ENCODE measurements around the gene HELZ.
"Not testable (repeated sequence)": the region's sequence is repeated elsewhere in the genome, so short reads cannot be mapped to it uniquely, and the experiment has no call there.

HELZ gene

DNA sequence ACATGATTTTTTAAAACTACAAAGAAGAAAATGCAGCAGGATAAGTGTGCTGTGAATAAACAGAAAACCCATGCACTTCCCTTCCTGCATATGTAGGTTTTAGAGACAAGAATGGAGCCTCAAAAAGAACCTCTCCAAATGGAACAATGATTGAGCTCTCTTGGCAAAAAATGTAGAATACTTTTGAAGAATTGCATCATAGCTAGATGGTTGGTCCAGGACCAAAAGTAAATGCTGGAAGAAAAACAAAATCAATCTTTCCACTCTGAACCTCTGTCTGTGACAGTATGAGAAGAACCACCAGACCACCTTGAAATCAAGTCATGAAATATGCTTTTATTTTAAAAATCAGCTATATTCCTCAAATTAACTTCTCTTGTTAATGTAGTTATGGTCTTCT is 17.5 kb downstream of the HELZ start:
- DNase-seq: no peak

DNA sequence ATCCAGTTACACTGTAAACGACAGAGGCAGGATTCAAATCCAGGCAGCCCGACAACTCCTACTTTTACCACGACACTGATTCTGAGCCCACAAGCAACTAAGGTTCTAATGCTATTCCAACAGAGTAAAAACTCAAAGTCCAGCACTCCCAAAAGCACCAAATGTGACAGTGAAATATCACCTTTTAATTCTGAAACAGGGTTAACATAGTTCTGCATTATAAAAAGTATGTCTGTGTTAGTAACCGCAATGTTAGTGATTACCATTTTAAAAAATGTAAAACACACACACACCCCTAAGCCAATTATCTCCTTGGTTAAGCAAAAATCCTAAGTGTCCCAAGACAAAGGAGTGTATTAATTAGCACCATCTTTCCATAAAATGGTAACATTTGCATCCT is 19.7 kb downstream of the HELZ start:
- DNase-seq: no peak

DNA sequence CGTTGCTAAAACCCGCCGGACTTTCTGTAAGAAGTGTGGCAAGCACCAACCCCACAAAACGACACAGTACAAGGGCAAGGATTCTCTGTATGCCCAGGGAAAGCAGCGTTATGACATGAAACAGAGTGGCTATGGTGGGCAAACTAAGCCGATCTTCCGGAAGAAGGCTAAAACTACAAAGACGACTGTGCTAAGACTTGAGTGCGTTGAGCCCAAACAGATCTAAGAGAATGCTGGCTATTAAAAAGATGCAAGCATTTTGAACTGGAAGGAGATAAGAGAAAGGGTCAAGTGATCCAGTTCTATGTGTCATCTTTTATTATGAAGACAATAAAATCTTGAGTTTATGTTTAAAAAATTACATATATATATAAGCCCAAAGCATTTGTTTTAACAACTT is 20.3 kb downstream of the HELZ start:
- no peak for DNase-seq

DNA sequence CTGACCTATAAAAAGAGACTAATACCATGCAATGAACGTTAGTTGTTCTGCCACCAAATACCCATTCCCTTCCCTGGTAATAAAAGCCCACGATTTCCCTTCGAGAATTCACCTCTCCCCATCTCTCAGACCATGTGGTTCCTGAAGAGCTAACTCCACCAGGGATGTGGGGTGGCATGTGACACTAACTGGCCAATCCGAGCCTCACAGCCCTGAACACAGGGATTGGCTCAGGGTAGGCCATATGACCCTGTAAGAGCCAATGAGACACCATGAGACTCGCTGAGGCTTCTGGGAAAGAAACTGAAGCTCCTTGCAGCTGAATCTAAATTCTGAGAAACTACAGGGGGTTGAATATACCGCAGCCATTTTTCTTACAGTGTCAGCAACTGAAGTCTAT is 21.1 kb downstream of the HELZ start:
- no peak for DNase-seq

DNA sequence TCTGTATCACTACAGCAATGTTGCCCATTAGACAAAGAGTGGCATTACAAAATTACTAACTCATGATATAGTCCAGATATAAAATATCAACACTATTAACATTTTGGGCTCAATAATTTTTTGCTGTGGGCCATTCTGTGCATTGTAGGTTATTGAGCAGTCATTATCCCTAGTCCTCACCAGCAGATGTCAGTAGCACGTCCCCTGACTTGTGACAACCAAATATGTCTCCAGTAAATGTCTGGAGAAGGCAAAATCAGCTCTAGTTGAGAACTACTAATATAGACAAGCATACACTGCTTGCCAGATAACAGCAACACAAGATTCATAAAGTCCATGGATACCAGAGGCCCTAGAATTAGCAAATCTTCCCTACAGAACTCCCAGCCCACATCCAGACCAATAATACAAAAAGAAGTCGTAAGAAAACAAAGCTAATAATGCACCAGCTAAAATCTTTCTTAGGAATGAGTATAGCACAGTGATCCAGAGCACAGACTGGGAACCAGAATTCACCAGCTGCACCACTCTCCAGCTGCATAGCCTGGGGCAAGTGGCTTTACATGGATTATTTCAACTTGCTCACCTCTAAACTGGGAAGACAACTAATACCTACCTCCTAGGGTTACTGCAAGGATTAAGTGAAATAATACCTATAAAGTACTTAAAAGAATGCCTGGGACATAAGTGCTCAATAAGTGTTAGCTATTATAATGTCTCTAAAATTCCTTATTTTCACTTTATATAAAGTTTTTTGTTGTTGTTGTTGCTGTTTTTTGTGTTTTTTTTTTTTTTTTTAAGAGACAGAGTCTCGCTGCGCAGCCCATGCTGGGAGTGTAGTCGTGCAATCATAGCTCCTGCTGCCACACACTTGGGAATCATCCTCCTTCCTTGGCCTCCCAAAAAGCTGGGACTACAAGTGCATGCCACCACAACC is 23.7 kb downstream of the HELZ start:
- DNase-seq: no peak

DNA sequence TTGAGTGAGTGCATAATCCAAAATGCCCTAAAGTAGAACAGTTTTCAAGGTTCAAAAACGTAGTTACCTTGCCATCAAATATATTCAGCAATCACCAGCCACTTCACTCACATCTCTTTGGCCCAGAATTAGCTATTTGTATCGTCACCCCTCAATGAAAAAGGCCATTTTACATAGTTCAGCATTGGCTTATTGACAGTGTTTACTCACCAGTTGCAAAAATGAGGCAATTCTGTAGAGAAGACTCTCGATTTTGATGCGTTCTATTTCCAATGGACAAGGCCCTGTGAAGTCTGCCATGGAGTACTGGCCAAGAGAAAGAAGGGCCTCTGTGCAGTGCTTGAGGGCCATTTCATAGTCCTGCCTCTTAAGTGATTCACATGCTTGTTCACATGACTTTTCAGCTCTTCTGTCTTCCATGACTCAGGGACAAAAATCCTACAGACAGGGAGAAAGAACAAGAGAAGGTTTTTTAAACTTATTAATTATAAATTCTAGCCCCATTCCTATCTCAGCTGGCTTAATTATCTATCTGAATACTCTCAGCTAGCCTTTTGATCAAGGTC is 26.5 kb downstream of the HELZ start:
- DNase-seq: no peak

DNA sequence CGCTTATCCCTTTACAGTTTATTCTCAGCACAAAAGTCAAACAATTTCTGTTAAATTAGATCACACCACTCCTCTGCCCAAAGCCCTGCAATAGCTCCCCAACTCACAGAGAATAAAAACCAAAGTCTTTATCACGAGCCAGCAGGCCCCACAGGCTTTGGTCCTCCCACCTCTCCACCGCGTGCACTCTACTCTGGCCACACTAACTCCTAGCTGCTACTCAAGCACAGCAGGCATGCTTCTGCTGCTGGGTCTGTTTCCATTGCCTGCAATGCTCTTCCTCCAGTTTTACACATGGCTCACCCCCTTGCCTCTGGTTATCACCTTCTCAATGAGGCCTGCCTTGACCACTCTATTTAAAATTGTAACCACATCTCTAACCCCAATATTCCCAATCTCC is 27.6 kb downstream of the HELZ start:
- no peak for DNase-seq

DNA sequence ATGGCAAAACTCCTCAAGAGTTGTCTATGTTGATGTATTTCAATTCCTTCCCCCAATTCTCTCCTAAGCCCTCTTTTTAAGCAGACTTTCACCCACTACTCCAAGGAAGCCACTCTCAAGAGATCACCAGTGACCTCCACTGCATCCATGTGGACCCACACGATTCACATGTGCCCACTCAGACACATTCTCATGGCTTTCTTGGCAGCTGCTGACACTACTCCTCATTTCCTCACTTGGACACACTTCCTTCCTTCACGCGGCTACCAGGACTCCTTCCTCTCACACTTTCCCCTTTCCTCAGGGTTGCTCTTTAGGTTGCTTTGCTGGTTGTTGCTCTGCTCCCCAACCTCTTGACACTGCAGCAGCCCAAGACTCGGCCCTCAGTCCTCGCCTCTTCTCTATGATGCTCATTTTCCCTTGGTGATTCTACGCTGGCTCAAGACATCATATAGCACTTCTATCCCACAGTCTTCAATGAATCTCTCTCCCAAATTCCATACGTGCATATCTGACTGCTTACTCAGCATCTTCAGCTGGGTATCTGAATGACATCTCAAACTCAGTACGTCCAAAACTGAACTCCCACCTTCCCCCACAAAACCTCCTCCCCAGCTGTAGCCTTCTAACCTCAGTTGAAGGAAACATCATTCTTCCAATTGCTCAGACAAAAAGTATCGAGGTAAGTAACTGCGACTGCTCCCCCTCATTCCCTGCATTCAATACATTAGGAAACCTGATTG is 28.2 kb downstream of the HELZ start:
- no peak for DNase-seq

DNA sequence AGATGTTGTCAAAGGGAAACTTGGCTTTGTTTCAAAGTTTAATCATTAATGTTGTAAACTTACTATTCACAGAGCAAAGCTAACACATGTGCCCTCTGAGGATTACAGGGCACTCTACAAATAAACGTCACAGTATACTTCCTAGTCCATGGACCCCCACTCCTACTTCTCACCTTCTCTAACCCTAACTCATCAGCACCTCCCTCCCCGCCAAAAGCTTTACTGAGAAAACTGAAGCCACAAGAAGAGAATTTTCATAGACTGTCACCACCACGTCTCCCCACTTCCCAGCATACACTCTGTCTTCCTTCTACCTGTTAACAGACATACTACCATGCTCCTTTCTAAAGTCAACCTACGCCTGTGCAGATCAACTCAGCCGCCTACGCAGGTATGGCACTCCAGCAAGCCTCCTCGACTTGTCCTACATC is 29.0 kb downstream of the HELZ start:
- no peak for DNase-seq

DNA sequence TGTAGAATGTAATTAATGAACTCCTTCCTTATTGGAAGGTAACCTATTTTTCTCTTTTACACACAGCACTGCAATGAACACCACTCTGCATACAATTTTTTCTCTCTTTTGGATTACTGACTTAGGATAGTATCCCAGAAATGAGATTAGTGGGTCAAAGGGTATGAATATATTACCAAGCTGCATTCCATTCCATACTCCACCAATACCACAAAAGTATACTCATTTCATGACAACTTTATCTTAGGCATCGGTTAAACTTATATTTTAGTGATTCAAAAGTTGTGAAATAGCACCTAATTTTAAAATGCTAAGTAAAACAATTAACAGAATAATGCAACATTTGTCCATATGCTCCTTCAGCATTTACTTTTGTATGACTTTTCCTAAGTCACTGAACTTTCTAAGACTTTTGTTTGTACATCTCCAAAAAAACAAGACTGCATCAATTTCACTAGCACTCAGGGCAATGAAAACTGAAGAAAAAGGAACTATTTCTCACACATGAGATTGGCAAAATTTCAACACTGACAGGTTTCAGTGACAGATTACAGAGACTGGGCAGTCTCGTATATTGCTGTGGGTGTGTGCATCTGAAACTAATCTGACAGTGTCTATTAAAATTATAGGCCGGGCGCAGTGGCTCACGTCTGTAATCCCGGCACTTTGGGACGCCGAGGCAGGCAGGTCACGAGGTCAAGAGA is 32.1 kb downstream of the HELZ start:
- no peak for DNase-seq

DNA sequence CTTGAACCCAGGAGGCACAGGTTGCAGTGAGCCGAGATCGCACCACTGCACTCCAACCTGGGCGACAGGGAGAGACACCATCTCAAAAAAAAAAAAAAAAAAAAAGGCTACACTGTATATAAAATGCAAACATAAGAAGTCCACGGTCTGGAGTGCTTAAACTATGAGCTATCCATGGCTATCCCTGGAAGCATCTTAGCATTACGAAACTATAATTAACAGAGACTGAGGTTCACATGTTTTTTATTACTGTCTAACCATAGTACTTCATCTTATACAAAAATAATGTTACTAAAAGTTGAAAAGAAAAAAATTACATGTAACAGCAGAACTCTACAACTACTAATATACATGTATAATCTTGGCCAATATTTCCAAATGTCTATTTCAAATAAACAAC is 32.8 kb downstream of the HELZ start:
- DNase-seq: no peak

DNA sequence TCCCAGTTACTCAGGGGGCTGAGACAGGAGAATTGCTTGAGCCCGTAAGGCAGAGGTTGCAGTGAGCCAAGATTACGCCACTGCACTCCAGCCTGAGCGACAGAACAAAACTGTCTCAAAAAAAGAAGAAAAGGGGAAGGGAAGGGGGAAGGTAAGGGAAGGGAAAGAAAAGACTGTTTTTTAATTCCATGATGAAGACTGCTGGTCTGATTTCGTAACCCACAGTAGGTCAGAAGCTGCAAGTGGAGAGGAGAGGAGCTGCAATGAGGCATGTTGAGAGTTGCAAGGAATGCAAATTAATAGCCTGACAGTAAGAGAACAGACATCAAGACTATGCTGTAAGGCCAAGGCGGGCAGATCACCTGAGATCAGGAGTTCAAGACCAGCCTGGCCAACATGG is 33.3 kb downstream of the HELZ start:
- no peak for DNase-seq

DNA sequence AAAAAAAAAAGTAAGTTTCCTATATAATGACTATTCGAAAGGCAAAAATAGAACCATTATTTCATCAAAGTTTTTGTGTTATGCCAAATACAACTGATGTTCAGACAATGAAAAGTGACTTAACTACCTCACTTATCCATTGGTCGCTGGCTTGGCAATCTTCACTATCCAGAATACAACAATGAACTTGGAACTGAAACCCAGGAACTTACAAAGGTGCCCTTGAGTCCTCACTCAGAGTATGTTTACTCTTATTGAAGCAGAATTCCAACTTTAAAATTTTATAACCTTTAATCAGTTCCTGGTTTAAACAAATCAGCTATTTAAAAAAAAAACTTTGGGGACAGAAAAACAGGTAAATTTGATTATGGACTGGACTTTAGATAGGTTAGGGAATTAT is 34.1 kb downstream of the HELZ start:
- DNase-seq: no peak

DNA sequence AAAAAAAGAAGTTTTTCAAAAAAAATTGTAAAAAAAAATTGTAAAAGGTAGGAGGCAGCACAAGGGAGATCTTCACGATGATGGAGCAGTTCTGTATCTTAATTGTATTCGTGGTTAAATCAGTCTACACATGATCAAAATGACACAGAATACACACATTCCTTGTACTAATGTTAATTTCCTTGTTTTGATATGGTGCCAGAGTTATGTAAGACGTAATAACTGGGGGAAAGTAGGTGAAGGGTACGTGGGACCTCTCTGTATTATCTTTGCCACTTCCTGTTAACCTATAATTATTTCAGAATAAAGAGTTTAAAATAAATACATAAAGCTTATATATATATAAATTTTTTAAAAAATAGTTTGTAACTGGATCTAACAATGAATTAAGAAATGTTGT is 36.8 kb downstream of the HELZ start:
- DNase-seq: no peak

DNA sequence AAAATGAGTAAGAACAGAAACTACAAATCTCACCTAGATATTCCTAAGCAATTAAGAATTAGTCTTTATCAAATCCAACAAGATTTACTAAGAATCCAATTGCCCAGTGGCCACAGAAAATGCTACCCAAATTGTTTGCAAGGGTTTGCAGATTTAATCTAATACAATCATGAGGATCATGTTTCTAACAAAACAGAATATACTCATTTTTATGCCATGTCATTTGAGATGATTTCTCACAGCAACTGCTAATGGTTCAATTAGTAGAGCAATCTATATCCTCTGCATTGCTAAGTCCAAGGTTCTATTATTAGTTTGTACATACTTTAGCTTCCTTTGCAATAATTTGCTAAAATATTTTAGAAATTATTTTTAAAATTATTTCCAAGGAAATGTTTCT is 41.2 kb downstream of the HELZ start:
- no peak for DNase-seq

DNA sequence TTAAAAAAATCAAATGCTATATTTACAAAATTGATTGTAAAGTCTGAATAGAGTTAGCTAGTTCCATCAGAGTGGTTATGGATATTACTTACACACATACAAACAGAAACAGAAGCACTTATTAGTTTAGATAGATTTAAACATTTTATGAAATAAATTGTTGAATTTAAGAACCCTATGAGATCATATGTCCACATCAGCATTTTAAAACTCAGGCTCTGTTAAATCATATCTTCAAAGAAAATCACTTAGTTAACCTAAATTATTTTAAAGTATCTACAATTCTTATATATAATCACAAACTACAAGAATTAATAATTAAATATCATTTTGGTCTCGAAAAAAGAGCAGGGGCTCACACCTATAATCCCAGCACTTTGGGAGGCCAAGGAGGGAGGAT is 42.5 kb downstream of the HELZ start:
- DNase-seq: no peak

DNA sequence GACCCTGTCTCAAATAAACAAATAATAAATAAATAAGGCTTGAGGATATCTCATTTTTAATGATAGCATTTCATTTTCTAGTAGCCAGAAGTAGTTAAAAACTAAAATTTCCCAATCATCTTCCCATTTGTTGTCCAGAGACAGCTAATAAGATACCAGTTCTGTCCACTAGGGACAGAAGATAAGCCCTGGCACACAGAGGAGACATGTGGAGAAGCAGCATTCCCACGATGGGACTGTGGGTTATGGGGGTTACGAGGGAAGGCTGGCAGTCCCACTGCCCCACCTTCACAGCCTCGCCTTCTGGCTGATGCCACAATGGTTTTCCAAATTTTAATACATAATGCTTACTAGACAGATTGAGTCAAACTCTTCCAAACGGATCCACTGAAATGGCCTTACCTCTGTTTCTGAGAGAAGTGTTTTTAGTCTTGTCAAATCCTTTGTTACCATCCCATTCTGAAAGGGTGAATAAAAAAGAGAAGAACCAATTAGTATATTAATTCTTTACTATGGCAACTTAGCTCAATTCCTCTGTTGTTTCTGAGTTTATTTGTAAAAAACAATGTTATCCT is 44.2 kb downstream of the HELZ start:
- DNase-seq: no peak

DNA sequence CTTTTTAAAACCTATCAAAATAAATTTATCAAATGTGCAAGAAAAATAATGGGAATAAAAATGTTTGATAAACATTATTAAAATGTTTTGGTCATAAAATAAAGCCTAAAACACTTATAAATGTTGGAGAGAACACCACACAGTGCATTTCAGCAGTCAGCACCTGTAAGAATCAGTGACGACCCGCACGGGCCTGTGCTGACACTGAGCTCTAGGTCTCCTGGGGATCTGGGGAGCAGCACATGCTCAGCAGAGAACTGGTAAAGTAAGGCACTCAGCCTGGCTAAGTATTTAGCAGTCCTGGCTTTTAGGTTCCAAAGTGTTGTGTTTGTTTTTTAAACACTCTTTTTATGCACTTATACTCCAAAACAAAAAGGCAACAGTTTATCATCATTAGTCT is 46.9 kb downstream of the HELZ start:
- DNase-seq: no peak

DNA sequence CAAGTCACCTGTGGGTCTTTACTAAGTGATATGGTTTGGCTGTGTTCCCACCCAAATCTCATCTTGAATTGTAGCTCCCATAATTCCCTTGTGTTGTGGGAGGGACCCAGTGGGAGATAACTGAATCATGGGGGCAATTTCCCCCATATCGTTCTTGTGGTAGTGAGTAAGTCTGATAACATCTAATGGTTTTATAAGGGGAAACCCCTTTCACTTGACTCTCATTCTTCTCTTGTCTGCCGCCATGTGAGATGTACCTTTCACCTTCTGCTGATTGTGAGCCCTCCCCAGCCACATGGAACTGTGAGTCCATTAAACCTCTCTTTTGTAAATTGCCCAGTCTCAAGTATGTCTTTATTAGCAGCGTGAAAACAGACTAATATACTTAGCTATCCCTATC is 48.0 kb downstream of the HELZ start:
- not testable (repeated sequence) for DNase-seq

DNA sequence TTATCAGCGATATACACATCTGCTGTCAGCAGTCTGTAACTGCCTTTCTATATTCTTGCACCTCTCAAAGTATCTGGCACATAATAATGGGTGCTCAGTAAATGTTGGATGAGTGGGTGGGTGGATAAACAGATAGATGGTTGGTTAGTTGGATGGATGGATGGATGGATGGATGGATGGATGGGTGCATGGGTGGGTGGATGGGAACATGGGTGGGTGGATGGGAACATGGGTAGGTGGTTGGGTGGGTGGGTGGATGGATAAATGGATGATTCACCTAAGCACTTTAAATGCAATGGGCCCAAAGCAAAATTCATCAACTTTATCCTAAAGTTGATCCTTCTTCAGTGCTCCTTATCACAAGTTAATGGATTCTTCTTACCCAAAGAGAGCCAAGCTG is 48.6 kb downstream of the HELZ start:
- DNase-seq: no peak

DNA sequence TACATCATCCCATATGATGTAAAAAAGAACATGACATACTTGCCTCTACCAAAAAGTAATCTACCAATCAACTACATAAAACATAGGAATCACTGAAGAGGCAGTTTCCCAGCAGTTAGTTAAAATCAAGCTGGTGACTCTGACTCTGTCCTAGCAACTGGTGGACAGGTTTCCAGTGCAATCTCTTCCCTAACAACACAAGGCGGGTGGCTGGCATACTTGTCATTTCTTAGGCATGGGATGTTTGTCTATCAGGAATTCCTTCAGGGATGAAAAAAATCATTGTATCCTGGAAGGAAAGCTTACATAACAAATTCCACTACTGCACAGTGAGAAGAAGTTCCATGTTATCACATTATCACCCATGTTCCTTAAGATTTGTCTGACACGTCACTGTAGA is 50.9 kb downstream of the HELZ start:
- DNase-seq: no peak

DNA sequence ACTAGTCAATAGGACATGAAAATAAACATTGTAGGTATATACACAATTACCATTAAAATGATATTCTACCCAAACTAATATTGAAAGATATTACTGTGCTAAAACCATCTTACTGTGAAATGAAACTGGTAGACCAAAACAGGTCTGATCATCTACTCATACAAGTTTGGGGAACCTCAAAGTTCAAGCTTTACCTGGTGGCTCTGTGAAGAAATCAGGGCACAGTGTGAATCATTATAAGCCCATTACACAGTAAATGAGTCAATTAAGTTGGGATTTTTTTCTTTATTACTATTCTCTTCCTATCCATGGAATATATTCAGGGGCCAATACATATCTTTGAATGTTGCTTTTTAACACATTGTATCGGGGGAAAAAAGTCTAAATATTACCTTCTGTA is 57.1 kb downstream of the HELZ start:
- DNase-seq: no peak

DNA sequence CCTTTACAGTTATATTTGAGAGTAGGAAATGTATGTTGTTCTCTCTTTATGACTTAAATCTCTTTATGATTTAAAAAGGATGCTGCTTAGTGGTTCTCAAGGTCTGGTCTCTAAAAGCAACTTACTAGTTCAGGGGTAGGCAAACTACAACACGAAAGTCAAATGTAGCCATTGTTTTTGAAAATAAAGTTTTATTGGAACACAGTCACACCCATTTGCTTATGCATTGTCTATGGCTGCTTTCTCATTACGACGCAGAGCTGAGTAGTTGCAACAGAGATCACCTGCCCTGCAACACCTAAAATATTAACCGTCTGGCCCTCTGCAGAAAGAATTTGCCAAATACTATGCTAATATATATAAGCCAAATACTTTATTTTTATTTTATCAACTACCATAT is 58.2 kb downstream of the HELZ start:
- no peak for DNase-seq
